GM10266 (cell line): ENCODE data around the gene TXNDC2.

Experiments used
- DNase-seq: peaks from one replicate; pipeline ENCODE4 v3.0.0; 2012; ENCODE audit errors: extremely low spot score
- TF ChIP-seq, protein P1 (sequence below): IDR thresholded peaks from 2 replicates; pipeline ENCODE4 v1.5.1; 2012; ENCODE audit warnings: mild to moderate bottlenecking, low read depth; ENCODE audit not compliant: control insufficient read depth, insufficient read depth; ENCODE audit errors: missing control alignments

The TXNDC2 gene

GRCh38 chr18:9927392-9928063 is 41.8 kb downstream of the TXNDC2 start:
- TF ChIP-seq, protein P1, sequence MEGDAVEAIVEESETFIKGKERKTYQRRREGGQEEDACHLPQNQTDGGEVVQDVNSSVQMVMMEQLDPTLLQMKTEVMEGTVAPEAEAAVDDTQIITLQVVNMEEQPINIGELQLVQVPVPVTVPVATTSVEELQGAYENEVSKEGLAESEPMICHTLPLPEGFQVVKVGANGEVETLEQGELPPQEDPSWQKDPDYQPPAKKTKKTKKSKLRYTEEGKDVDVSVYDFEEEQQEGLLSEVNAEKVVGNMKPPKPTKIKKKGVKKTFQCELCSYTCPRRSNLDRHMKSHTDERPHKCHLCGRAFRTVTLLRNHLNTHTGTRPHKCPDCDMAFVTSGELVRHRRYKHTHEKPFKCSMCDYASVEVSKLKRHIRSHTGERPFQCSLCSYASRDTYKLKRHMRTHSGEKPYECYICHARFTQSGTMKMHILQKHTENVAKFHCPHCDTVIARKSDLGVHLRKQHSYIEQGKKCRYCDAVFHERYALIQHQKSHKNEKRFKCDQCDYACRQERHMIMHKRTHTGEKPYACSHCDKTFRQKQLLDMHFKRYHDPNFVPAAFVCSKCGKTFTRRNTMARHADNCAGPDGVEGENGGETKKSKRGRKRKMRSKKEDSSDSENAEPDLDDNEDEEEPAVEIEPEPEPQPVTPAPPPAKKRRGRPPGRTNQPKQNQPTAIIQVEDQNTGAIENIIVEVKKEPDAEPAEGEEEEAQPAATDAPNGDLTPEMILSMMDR = no peak
- DNase-seq = no peak

DNA sequence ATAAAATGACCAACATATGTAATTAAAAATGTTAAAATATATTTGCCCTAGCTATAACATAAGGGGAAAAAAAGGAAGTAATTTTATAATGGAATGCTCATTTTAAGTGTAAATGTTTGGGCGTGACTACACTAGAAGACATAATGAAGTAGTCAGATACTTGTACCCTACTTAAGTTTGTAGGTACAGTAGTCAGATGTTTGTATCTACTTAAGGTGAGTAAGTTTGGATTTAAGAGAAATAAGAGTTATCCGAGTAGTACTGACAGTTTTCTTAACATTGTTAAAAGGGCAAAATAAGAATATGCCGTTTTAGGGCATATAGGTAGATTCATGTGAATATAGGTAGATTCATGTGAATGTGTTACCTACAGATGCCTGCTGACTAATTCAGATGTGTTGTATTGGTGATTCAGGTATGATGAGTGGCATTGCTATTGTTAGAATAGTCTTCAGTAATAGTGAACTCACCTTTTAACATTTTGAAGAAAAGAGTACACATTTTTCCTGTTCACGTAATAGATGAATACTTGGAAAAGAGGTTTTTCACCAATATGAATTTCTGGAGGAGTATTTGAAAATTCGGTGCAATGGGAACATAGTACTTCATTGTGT is 43.0 kb downstream of the TXNDC2 start:
- TF ChIP-seq, protein P1 = no peak
- no peak for DNase-seq

DNA sequence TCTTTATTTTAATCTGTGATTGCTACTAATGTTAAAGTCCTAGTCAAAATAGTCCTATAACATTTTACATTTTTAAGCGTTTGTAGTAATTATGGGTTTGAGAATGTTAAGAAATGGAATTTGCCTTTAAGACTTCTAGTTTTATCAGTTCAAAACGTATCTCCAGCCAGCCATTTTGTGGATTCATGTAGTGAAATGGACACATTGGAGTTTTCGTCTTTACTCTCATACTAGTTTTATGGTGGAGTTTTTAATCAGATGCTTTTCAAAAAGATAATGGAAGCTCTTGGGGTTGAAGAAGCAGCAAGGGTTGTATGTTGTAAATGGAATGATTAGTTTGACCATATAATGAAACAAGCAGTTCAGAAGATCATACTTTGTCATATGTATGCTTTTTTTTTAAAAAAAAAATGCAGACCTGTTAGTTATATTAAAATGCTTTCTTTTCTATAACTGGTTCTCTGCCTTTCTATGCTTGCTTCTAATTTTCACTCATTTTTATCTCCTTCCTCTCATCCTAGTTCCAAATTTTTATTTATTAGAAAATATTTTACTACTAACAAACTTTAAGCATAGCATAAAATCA is 44.6 kb downstream of the TXNDC2 start:
- TF ChIP-seq, protein P1 = no peak
- DNase-seq = no peak

- DNase-seq = no peak
- TF ChIP-seq, protein P1 = no peak
Observed at GRCh38 chr18:9931146-9931545, 45.4 kb downstream of the TXNDC2 start.

- DNase-seq = no peak
- TF ChIP-seq, protein P1 = no peak
Observed at GRCh38 chr18:9931678-9932077, 45.9 kb downstream of the TXNDC2 start.

GRCh38 chr18:9933865-9934264 is 48.1 kb downstream of the TXNDC2 start:
- no peak for DNase-seq
- TF ChIP-seq, protein P1 = no peak

GRCh38 chr18:9934274-9934673 is 48.5 kb downstream of the TXNDC2 start:
- TF ChIP-seq, protein P1 = no peak

More at GRCh38 chr18:9934274-9934673, 48.5 kb downstream of the TXNDC2 start:
- DNase-seq = no peak
